ENCODE measurements around the gene EPHB4.

DNA sequence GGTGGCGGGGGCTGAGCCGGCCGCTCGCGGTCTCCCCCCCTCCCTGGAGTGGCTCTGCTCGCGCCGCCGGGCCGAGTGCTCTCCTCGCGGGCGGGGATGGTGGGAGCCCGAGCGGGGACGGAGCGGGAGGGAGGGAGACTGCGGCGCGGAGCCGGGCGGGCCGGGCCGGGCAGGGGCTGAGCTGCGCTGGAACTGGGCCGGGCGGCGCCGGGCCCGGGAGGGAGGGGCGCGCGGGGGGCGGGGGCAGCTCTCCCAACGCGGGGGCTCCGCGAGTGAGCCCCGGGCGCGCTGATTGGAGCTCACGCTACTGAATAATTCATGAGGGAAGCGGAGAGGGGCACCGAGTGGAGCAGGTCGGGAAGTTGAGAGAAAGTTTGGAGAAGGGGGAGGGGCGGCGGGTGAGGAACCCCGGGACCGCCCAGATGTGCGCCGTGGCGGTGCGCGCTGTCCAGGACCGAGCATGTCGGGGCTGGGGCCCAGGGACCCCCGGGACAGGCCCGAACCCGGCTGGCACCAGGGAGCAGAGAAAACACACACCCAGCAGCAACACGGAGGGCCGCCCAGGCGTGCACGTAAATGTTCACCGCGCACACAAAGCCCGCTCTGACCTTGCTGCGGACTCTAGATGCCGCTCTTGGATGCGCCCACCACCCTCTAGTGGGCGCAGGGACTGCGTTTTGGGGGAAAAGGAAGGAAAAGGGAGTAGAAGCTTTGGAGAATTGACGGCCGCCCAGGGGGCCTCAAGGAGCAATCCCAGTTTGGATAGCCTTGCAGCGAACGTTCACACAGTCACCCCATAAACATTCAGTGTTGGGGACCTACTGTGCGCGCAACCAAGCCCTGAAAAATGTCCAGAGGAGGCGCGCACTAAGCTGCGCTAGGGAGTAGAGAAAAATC lies at the start of gene EPHB4:
- peak in 1 of 2 donors; percentile 45 for TF ChIP-seq POLR2A (IDR thresholded peaks at IDR 0.05)
- TF ChIP-seq, protein P1, sequence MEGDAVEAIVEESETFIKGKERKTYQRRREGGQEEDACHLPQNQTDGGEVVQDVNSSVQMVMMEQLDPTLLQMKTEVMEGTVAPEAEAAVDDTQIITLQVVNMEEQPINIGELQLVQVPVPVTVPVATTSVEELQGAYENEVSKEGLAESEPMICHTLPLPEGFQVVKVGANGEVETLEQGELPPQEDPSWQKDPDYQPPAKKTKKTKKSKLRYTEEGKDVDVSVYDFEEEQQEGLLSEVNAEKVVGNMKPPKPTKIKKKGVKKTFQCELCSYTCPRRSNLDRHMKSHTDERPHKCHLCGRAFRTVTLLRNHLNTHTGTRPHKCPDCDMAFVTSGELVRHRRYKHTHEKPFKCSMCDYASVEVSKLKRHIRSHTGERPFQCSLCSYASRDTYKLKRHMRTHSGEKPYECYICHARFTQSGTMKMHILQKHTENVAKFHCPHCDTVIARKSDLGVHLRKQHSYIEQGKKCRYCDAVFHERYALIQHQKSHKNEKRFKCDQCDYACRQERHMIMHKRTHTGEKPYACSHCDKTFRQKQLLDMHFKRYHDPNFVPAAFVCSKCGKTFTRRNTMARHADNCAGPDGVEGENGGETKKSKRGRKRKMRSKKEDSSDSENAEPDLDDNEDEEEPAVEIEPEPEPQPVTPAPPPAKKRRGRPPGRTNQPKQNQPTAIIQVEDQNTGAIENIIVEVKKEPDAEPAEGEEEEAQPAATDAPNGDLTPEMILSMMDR (IDR thresholded peaks at IDR 0.05): peak in 7 of 12 donors; percentile 20 to 55 (median 34)
